GM18867 (cell line): ENCODE measurements around the gene IPPK.
A peak's percentile ranks its signal among the peaks of the same experiment; 100 is the strongest.

Experiments
- ATAC-seq: cut with Tn5 transposase; IDR thresholded peaks from one replicate; pipeline ENCODE4 v1.9.1; 2021; ENCODE audit warnings: mild to moderate bottlenecking, moderate library complexity; ENCODE audit not compliant: unreplicated experiment

The IPPK gene

GRCh38 chr9:92617195-92617813 is 52.6 kb downstream of the IPPK start:
- no peak for ATAC-seq

GRCh38 chr9:92616655-92617111 is 53.2 kb downstream of the IPPK start:
- ATAC-seq, result no peak

GRCh38 chr9:92616199-92616641 is 53.7 kb downstream of the IPPK start:
- no peak for ATAC-seq

- no peak for ATAC-seq
These were observed 54.1 kb downstream of the IPPK start for GRCh38 chr9:92615790-92616189.

- no peak for ATAC-seq
These were observed 55.0 kb downstream of the IPPK start for GRCh38 chr9:92614763-92615461.

- no peak for ATAC-seq
These were observed 55.8 kb downstream of the IPPK start for GRCh38 chr9:92614123-92614510.

- no peak for ATAC-seq
These were observed 56.4 kb downstream of the IPPK start for GRCh38 chr9:92613268-92614122.

- no peak for ATAC-seq
These were observed 57.1 kb downstream of the IPPK start for GRCh38 chr9:92612816-92613215.

GRCh38 chr9:92612292-92612691 is 57.6 kb downstream of the IPPK start:
- ATAC-seq, result no peak

GRCh38 chr9:92611621-92612285 is 58.2 kb downstream of the IPPK start:
- ATAC-seq, result no peak

GRCh38 chr9:92610470-92611420 is 59.2 kb downstream of the IPPK start:
- ATAC-seq, result no peak

- no peak for ATAC-seq
These were observed 61.0 kb downstream of the IPPK start for GRCh38 chr9:92608909-92609445.

- no peak for ATAC-seq
These were observed 61.6 kb downstream of the IPPK start for GRCh38 chr9:92608241-92608908.

GRCh38 chr9:92607773-92608172 is 62.2 kb downstream of the IPPK start:
- ATAC-seq, result no peak

GRCh38 chr9:92607088-92607487 is 62.8 kb downstream of the IPPK start:
- ATAC-seq, result peak; percentile 76

- ATAC-seq, result no peak
These were observed 64.7 kb downstream of the IPPK start for GRCh38 chr9:92605224-92605623.

GRCh38 chr9:92603990-92604389 is 65.9 kb downstream of the IPPK start:
- ATAC-seq, result no peak

- ATAC-seq, result no peak
These were observed 66.8 kb downstream of the IPPK start for GRCh38 chr9:92603100-92603499.

GRCh38 chr9:92602413-92602812 is 67.5 kb downstream of the IPPK start:
- ATAC-seq, result no peak
